Panc1 (cell line): Measurements from ENCODE around the gene GNG7.

ENCODE experiments used
- POLR2AphosphoS5 ChIP-seq: IDR thresholded peaks from 2 replicates; pipeline ENCODE4 v1.6.1; 2012; ENCODE audit warnings: mild to moderate bottlenecking, low read depth, low read length, moderate library complexity
- SIN3A ChIP-seq: IDR thresholded peaks from 2 replicates; pipeline ENCODE4 v1.6.1; 2012; ENCODE audit warnings: low read depth, mild to moderate bottlenecking, low read length, moderate library complexity, borderline replicate concordance; ENCODE audit not compliant: insufficient read depth
- TF ChIP-seq, protein P1 (sequence below): fragments of 450-650 bp; IDR thresholded peaks from 2 replicates; pipeline ENCODE4 v1.5.1; 2017; ENCODE audit warnings: mild to moderate bottlenecking
- TF ChIP-seq, protein P2 (sequence below), 2 experiments: IDR thresholded peaks; 2 replicates each; pipeline ENCODE4 v1.6.1; 2011 to 2012; ENCODE audit warnings: low read depth in 2 of 2, control low read depth in 1 of 2, low read length in 1 of 2, mild to moderate bottlenecking in 1 of 2, moderate library complexity in 1 of 2; ENCODE audit not compliant: insufficient read depth in 1 of 2

DNA sequence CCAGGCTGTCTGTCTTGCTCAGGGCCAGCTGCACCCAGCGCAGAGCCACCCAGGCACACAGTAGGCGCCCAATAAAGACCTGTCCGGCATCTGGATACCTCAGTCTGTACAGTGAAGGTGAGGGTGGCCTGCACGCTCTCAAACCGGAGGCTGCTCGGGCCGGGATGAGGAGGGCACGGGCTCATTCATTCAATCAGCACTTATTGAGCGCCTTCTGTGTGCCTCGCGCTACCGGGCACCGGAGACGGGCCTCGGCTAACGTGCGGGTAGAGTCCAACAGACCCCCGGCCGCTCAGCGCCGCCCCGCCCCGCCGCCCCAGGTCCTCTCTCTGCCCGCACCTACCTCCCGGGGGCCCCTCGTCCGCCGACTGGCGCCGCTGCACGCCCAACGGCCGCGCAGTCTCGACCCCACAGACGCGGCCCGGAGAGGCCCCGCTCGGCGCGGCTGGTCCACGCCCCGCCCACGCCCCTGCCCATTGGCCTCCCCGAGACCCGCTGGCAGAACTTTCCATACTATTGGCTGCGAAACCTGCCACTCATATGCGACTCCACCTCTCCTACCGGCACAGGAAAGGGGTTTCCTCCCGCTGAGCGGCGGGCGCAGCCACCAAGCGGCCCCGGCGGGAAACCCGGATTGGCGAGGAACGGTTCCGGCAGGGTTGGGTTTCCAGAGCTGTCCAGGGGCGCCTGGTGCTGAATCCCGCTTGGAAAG lies 37.3 kb upstream of the GNG7 start, which contains the start of gene SLC39A3:
- TF ChIP-seq, protein P1, sequence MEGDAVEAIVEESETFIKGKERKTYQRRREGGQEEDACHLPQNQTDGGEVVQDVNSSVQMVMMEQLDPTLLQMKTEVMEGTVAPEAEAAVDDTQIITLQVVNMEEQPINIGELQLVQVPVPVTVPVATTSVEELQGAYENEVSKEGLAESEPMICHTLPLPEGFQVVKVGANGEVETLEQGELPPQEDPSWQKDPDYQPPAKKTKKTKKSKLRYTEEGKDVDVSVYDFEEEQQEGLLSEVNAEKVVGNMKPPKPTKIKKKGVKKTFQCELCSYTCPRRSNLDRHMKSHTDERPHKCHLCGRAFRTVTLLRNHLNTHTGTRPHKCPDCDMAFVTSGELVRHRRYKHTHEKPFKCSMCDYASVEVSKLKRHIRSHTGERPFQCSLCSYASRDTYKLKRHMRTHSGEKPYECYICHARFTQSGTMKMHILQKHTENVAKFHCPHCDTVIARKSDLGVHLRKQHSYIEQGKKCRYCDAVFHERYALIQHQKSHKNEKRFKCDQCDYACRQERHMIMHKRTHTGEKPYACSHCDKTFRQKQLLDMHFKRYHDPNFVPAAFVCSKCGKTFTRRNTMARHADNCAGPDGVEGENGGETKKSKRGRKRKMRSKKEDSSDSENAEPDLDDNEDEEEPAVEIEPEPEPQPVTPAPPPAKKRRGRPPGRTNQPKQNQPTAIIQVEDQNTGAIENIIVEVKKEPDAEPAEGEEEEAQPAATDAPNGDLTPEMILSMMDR, result no peak
- TF ChIP-seq POLR2AphosphoS5, result 0 out of 2 replicates have a peak, but pooled peaks have one; percentile 36
- peak; percentile 91; the same call in 1 of the 2 replicates for TF ChIP-seq SIN3A
- TF ChIP-seq, protein P2, sequence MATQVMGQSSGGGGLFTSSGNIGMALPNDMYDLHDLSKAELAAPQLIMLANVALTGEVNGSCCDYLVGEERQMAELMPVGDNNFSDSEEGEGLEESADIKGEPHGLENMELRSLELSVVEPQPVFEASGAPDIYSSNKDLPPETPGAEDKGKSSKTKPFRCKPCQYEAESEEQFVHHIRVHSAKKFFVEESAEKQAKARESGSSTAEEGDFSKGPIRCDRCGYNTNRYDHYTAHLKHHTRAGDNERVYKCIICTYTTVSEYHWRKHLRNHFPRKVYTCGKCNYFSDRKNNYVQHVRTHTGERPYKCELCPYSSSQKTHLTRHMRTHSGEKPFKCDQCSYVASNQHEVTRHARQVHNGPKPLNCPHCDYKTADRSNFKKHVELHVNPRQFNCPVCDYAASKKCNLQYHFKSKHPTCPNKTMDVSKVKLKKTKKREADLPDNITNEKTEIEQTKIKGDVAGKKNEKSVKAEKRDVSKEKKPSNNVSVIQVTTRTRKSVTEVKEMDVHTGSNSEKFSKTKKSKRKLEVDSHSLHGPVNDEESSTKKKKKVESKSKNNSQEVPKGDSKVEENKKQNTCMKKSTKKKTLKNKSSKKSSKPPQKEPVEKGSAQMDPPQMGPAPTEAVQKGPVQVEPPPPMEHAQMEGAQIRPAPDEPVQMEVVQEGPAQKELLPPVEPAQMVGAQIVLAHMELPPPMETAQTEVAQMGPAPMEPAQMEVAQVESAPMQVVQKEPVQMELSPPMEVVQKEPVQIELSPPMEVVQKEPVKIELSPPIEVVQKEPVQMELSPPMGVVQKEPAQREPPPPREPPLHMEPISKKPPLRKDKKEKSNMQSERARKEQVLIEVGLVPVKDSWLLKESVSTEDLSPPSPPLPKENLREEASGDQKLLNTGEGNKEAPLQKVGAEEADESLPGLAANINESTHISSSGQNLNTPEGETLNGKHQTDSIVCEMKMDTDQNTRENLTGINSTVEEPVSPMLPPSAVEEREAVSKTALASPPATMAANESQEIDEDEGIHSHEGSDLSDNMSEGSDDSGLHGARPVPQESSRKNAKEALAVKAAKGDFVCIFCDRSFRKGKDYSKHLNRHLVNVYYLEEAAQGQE (IDR thresholded peaks at IDR 0.05; ENCODE audit: insufficient read depth in 1 of 2, low read depth in 2 of 2, low read length in 1 of 2), result peak; percentile 98 to 99
